Thymus (tissue), 14 donors: ENCODE measurements around the gene GSAP. TPM values are rescaled to one million over a fixed set of nuclear protein-coding genes. Genes with fewer than 3 reads are reported as not detected.
"Not testable (repeated sequence)": the region's sequence is repeated elsewhere in the genome, so short reads cannot be mapped to it uniquely, and the experiment has no call there.

Experiments
- DNase-seq, 9 donors: peaks; one replicate each; pipeline ENCODE4 v3.0.0-alpha.2; 2013; ENCODE audit warnings: low spot score in 9 of 9, low read depth in 6 of 9, missing footprints in 1 of 9
- H3K27ac ChIP-seq, 2 donors: one replicate each; pipeline ENCODE4 v1.5.1; 2013; ENCODE audit warnings: control low read depth in 1 of 2, low read depth in 1 of 2, low read length in 1 of 2, mild to moderate bottlenecking in 1 of 2, moderate library complexity in 1 of 2
- H3K27me3 ChIP-seq, 2 donors: one replicate each; pipeline ENCODE4 v1.5.1; 2013; ENCODE audit warnings: low read length in 1 of 2; ENCODE audit not compliant: control insufficient read depth in 2 of 2, insufficient read depth in 1 of 2
- H3K36me3 ChIP-seq, 2 donors: one replicate each; pipeline ENCODE4 v1.5.1; 2013; ENCODE audit warnings: low read length in 1 of 2, mild to moderate bottlenecking in 1 of 2, moderate library complexity in 1 of 2; ENCODE audit not compliant: control insufficient read depth in 2 of 2, insufficient read depth in 2 of 2
- H3K4me1 ChIP-seq, 2 donors: one replicate each; pipeline ENCODE4 v1.5.1; 2013; ENCODE audit warnings: low read length in 2 of 2; ENCODE audit not compliant: control insufficient read depth in 2 of 2, insufficient read depth in 2 of 2
- H3K4me3 ChIP-seq, 2 donors: one replicate each; pipeline ENCODE4 v1.5.1; 2013; ENCODE audit warnings: low read length in 2 of 2, control low read depth in 1 of 2, mild to moderate bottlenecking in 1 of 2
- H3K9me3 ChIP-seq, 2 donors: one replicate each; pipeline ENCODE4 v1.5.1; 2013; ENCODE audit warnings: low read length in 1 of 2, mild to moderate bottlenecking in 1 of 2; ENCODE audit not compliant: control insufficient read depth in 2 of 2, insufficient read depth in 1 of 2
- WGBS: extraction: QIAGEN DNeasy Blood & Tissue Kit; methylation state at CpG from one replicate; pipeline ENCODE4 v1.1.7; 2013; 5-methylcytosine and 5-hydroxymethylcytosine counted together
- long read RNA-seq, 10 donors: transcript quantifications; one replicate each; lab custom pipeline, GENCODE V29; 2026
- polyA plus RNA-seq: library from polyadenylated mRNA; stranded (reverse); fragments of 200-250 nt; gene quantifications from one replicate; pipeline ENCODE4 v1.2.3, GENCODE V29; 2013
- total RNA-seq: library from RNA; stranded (reverse); fragments of 120-200 nt; gene quantifications from one replicate; pipeline ENCODE4 v1.2.4, GENCODE V29; 2013
- donor health status: healthy.

Gene GSAP
- total RNA-seq (12.4 TPM), polyA plus RNA-seq (29.7 TPM)
- long read RNA-seq, donor 1: 0 reads
- long read RNA-seq, donor 2: 0 reads
- long read RNA-seq, donor 3, partial matches to known transcripts: 0 of 2 reads
- long read RNA-seq, donor 3, other reads (novel, unspliced or antisense): 0 of 2 reads
- long read RNA-seq, donor 4: 0 reads
- long read RNA-seq, donor 5: 0 reads
- long read RNA-seq, donor 6, partial matches to known transcripts: 0 of 1 reads
- long read RNA-seq, donor 6, other reads (novel, unspliced or antisense): 0 of 1 reads
- long read RNA-seq, donor 7, partial matches to known transcripts: 0 of 2 reads
- long read RNA-seq, donor 7, other reads (novel, unspliced or antisense): 0 of 2 reads
- long read RNA-seq, donor 8, partial matches to known transcripts: 0 of 1 reads
- long read RNA-seq, donor 8, other reads (novel, unspliced or antisense): 0 of 1 reads
- long read RNA-seq, donor 9: 0 reads
- long read RNA-seq, donor 10: 0 reads

- DNase-seq: peak in 5 of 9 donors; percentile 7 to 54 (median 27)
- H3K4me1 ChIP-seq: peaks cover 2 to 6% of the 10 kb centered on the region in 2 donors
- peaks cover 3 to 12% of the 10 kb centered on the region in 2 donors for H3K27me3 ChIP-seq
Measured at GRCh38 chr7:77415823-77416620, at the start of gene GSAP. Gene GSAP (minus strand): TSS chr7:77416349. CDS start chr7:77416321, 28 bp downstream.

GRCh38 chr7:77465256-77465655 lies 49.1 kb upstream of the GSAP start:
- no peak overlapping the region for H3K4me3 ChIP-seq
- no peaks in the 10 kb centered on the region for H3K36me3 ChIP-seq
- 100% methylated on average over 1 of the region's 1 CpG for WGBS
- no peak overlapping the region for H3K27ac ChIP-seq
- H3K4me1 ChIP-seq: no peaks in the 10 kb centered on the region
- H3K27me3 ChIP-seq: no peaks in the 10 kb centered on the region
- H3K9me3 ChIP-seq: no peaks in the 10 kb centered on the region
- no peak for DNase-seq

More at GRCh38 chr7:77415823-77416620, at the start of gene GSAP:
- Histone ChIP-seq H3K36me3 (no peaks in the 10 kb centered on the region), H3K9me3 (no peaks in the 10 kb centered on the region), H3K4me3 (peak within 1 kb of the TSS; percentile 49 to 69), H3K27ac (peak within 1 kb of the TSS; percentile 65 to 88)
- WGBS: 1% methylated on average over 93 of the region's 93 CpGs

GRCh38 chr7:77464589-77464988 lies 48.4 kb upstream of the GSAP start:
- no peaks in the 10 kb centered on the region for H3K4me1 ChIP-seq
- WGBS: 94% methylated on average over 4 of the region's 4 CpGs
- no peak for DNase-seq
- no peaks in the 10 kb centered on the region for H3K9me3 ChIP-seq
- H3K36me3 ChIP-seq: no peaks in the 10 kb centered on the region
- no peak overlapping the region for H3K27ac ChIP-seq
- no peaks in the 10 kb centered on the region for H3K27me3 ChIP-seq
- no peak overlapping the region for H3K4me3 ChIP-seq

- DNase-seq, H3K27ac ChIP-seq, H3K4me1 ChIP-seq, H3K9me3 ChIP-seq, H3K36me3 ChIP-seq, H3K27me3 ChIP-seq, H3K4me3 ChIP-seq: not testable (repeated sequence)
- WGBS: 96% methylated on average over 6 of the region's 6 CpGs
Measured at GRCh38 chr7:77463632-77464031, 47.5 kb upstream of the GSAP start.

- no peaks in the 10 kb centered on the region for H3K4me1 ChIP-seq
- H3K36me3 ChIP-seq: no peaks in the 10 kb centered on the region
- 96% methylated on average over 6 of the region's 6 CpGs for WGBS
- no peak overlapping the region for H3K27ac ChIP-seq
- no peaks in the 10 kb centered on the region for H3K27me3 ChIP-seq
- H3K4me3 ChIP-seq: no peak overlapping the region
- no peaks in the 10 kb centered on the region for H3K9me3 ChIP-seq
- DNase-seq: no peak
Measured at GRCh38 chr7:77461842-77462241, 45.7 kb upstream of the GSAP start.

- no peak overlapping the region for H3K27ac ChIP-seq
- H3K9me3 ChIP-seq: no peaks in the 10 kb centered on the region
- H3K27me3 ChIP-seq: no peaks in the 10 kb centered on the region
- no peaks in the 10 kb centered on the region for H3K36me3 ChIP-seq
- WGBS: 96% methylated on average over 3 of the region's 3 CpGs
- no peak overlapping the region for H3K4me3 ChIP-seq
- no peaks in the 10 kb centered on the region for H3K4me1 ChIP-seq
- DNase-seq: no peak
Measured at GRCh38 chr7:77461246-77461645, 45.1 kb upstream of the GSAP start.

GRCh38 chr7:77460057-77460486 lies 43.9 kb upstream of the GSAP start:
- Histone ChIP-seq H3K4me1 (no peaks in the 10 kb centered on the region), H3K36me3 (no peaks in the 10 kb centered on the region), H3K27ac (no peak overlapping the region), H3K27me3 (no peaks in the 10 kb centered on the region), H3K9me3 (peaks cover 0 to 4% of the 10 kb centered on the region in 2 donors), H3K4me3 (no peak overlapping the region)
- 73% methylated on average over 3 of the region's 3 CpGs for WGBS
- DNase-seq: peak in 2 of 9 donors; percentile 10 to 22

GRCh38 chr7:77459311-77459726 lies 43.2 kb upstream of the GSAP start:
- DNase-seq: no peak
- Histone ChIP-seq H3K4me1 (no peaks in the 10 kb centered on the region), H3K27ac (no peak overlapping the region), H3K27me3 (no peaks in the 10 kb centered on the region), H3K9me3 (peaks cover 0 to 4% of the 10 kb centered on the region in 2 donors), H3K36me3 (no peaks in the 10 kb centered on the region), H3K4me3 (no peak overlapping the region)
- 98% methylated on average over 2 of the region's 2 CpGs for WGBS

- H3K9me3 ChIP-seq: peaks cover 0 to 4% of the 10 kb centered on the region in 2 donors
- no peak for DNase-seq
- H3K36me3 ChIP-seq: no peaks in the 10 kb centered on the region
- no peak overlapping the region for H3K27ac ChIP-seq
- no peaks in the 10 kb centered on the region for H3K27me3 ChIP-seq
- 98% methylated on average over 3 of the region's 3 CpGs for WGBS
- H3K4me3 ChIP-seq: no peak overlapping the region
- no peaks in the 10 kb centered on the region for H3K4me1 ChIP-seq
Measured at GRCh38 chr7:77458786-77459185, 42.6 kb upstream of the GSAP start.
